OCI-LY3 (cell line): ENCODE data around the gene SERBP1.

Experiments used
- H2AFZ ChIP-seq: fragments of 200-600, 300-600 bp; shearing (Covaris generic); 2 replicates; pipeline ENCODE4 v1.6.0; 2014; ENCODE audit warnings: antibody characterized with exemption, low read depth, low read length
- H3K27ac ChIP-seq: fragments of 200-600, 300-600 bp; sonication (generic); 2 replicates; pipeline ENCODE4 v1.5.1; 2014; ENCODE audit warnings: mild to moderate bottlenecking, low read length, moderate library complexity, mixed read lengths
- H3K27me3 ChIP-seq: fragments of 200-600, 300-600 bp; sonication (generic); 2 replicates; pipeline ENCODE4 v1.6.1; 2014; ENCODE audit warnings: low read depth, low read length, mixed read lengths
- H3K36me3 ChIP-seq: fragments of 200-600, 300-600 bp; sonication (generic); replicated peaks from 2 replicates; pipeline ENCODE3; 2014; ENCODE audit warnings: low read depth, low read length, mixed read lengths
- H3K4me1 ChIP-seq: fragments of 300-600, 200-600 bp; sonication (generic); 2 replicates; pipeline ENCODE4 v1.6.1; 2014; ENCODE audit warnings: low read length, mixed read lengths
- H3K4me2 ChIP-seq: fragments of 200-600, 300-600 bp; sonication (generic); 2 replicates; pipeline ENCODE4 v1.6.1; 2014; ENCODE audit warnings: low read length, mixed read lengths
- H3K4me3 ChIP-seq: fragments of 300-600, 200-600 bp; sonication (generic); 2 replicates; pipeline ENCODE4 v1.5.1; 2014; ENCODE audit warnings: antibody characterized with exemption, mild to moderate bottlenecking, low read length, moderate library complexity
- H3K79me2 ChIP-seq: fragments of 300-600, 200-600 bp; shearing (Covaris generic); 2 replicates; pipeline ENCODE4 v1.6.1; 2014; ENCODE audit warnings: mild to moderate bottlenecking, low read length, mixed read lengths
- H3K9ac ChIP-seq: fragments of 300-600, 200-600 bp; shearing (Covaris generic); 2 replicates; pipeline ENCODE4 v1.6.0; 2014; ENCODE audit warnings: mild to moderate bottlenecking, low read length, moderate library complexity
- H3K9me3 ChIP-seq: fragments of 200-600, 300-600 bp; shearing (Covaris generic); 2 replicates; pipeline ENCODE4 v1.6.1; 2014; ENCODE audit warnings: low read length, mixed read lengths; ENCODE audit not compliant: insufficient read depth
- H4K20me1 ChIP-seq: fragments of 200-600, 300-600 bp; sonication (generic); 2 replicates; pipeline ENCODE4 v1.6.1; 2016; ENCODE audit warnings: low read length, mixed read lengths; ENCODE audit not compliant: insufficient read depth
- EZH2phosphoT487 ChIP-seq: fragments of 200-600 bp; shearing (Covaris generic); IDR thresholded peaks from 2 replicates; pipeline ENCODE4 v1.6.1; 2018; ENCODE audit warnings: antibody characterized with exemption, mixed run types, low read depth
- TF ChIP-seq, protein P1 (sequence below): fragments of 200-600, 300-600 bp; sonication (generic); IDR thresholded peaks from 2 replicates; pipeline ENCODE4 v1.5.1; 2014; ENCODE audit warnings: antibody characterized with exemption, low read length, low read depth

Gene SERBP1

DNA sequence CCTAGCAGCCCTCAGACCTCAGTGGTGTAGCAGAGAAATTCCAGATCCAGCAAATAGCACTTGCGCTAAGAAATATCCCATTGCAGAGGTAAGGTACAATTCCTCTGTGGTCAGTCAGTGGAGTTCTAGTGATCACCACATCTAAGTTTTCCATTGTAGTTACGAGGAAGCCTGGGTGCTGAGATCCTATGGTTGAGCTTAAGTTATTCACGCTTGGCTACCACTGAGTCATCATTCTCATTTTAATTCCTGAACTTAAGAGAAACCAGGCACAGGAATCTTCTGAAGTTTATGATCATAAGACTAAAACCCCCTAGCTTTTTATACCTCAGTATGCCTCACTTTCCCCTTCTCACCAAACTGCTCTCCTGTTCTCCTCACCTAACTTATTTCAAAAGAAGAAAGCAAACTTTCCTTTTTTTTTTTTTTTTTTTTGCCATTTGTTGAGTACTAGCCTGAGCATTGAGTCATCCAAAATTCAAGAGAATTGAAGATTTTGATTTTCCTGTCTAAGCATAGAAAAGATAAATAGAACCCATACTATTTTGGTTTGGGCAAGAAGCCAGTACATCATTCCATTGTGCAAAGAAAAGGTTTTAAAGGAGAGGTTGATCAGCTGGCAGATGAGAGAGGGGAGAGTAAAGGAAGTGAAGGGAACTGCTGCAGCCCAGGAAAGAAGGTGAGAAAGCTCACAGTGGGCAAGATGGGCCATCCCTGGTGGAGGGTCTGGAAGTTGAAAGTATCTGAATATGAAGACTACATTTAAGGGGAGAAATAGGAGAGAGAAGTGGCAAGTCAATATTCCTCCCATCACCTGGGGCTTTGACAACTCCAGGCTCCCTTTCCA, 39.9 kb downstream of the SERBP1 start:
- H2AFZ ChIP-seq, result no peak overlapping the region
- H4K20me1 ChIP-seq, result no peaks in the 10 kb centered on the region
- H3K4me2 ChIP-seq, result no peak overlapping the region
- H3K9ac ChIP-seq, result no peak overlapping the region
- no peaks in the 10 kb centered on the region for H3K79me2 ChIP-seq
- peaks cover 32% of the 10 kb centered on the region for H3K36me3 ChIP-seq
- no peaks in the 10 kb centered on the region for H3K27me3 ChIP-seq
- TF ChIP-seq, protein P1, sequence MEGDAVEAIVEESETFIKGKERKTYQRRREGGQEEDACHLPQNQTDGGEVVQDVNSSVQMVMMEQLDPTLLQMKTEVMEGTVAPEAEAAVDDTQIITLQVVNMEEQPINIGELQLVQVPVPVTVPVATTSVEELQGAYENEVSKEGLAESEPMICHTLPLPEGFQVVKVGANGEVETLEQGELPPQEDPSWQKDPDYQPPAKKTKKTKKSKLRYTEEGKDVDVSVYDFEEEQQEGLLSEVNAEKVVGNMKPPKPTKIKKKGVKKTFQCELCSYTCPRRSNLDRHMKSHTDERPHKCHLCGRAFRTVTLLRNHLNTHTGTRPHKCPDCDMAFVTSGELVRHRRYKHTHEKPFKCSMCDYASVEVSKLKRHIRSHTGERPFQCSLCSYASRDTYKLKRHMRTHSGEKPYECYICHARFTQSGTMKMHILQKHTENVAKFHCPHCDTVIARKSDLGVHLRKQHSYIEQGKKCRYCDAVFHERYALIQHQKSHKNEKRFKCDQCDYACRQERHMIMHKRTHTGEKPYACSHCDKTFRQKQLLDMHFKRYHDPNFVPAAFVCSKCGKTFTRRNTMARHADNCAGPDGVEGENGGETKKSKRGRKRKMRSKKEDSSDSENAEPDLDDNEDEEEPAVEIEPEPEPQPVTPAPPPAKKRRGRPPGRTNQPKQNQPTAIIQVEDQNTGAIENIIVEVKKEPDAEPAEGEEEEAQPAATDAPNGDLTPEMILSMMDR, result no peak
- no peak for TF ChIP-seq EZH2phosphoT487
- no peak overlapping the region for H3K27ac ChIP-seq
- peaks cover 4% of the 10 kb centered on the region; the same call in 1 of the 2 replicates for H3K9me3 ChIP-seq
- no peaks in the 10 kb centered on the region for H3K4me1 ChIP-seq
- no peak overlapping the region for H3K4me3 ChIP-seq

DNA sequence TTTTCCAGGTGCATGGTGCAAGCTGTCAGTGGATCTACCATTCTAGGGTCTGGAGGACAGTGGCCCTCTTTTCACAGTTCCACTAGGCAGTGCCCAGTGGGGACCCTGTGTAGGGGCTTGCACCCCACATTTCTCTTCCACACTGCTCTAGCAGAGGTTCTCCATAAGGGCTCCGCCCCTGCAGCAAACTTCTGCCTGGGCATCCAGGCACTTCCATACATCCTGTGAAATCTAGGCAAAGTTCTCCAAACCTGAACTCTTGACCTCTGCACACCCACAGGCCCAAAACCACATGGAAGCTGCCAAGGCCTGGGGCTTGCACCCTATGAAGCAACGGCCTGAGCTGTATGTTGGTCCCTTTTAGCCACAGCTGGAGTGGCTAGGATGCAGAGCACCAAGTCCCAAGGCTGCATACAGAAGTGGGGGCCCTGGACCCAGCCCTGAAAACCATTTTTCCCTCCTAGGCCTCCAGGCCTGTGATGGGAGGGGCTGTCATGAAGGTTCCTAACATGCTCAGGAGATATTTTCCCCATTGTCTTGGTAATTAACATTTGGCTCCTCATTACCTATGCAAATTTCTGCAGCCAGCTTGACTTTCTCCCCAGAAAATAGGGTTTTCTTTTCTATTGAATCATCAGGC, 46.1 kb downstream of the SERBP1 start:
- Histone ChIP-seq H3K4me2 (no peak overlapping the region), H3K4me3 (no peak overlapping the region), H3K27me3 (no peaks in the 10 kb centered on the region), H2AFZ (no peak overlapping the region), H3K36me3 (peaks cover 19% of the 10 kb centered on the region), H3K79me2 (no peaks in the 10 kb centered on the region), H3K9ac (no peak overlapping the region), H4K20me1 (no peaks in the 10 kb centered on the region), H3K9me3 (peaks cover 4% of the 10 kb centered on the region; the same call in 1 of the 2 replicates), H3K27ac (no peak overlapping the region), H3K4me1 (no peaks in the 10 kb centered on the region)
- TF ChIP-seq, protein P1, result no peak
- no peak for TF ChIP-seq EZH2phosphoT487

DNA sequence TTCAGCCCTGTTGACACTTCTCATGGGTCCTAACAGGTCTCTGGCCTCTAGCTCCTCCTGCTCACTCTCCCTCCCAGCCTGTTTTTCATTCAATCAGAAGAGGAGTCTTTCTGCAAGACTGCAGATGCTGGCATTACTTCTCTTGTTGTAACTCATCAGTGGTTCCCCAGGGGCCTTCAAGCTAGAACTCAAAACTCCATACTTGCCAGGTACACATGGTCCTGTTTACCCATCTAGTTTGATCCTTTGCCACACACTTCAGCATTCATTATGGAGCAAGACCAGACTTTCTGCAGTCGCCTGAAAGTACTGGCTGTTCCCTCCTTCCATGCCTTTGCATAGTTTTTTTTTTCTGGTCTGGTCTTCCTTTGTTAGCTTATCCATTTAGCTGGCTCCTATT, 47.9 kb downstream of the SERBP1 start:
- Histone ChIP-seq H3K9me3 (peaks cover 4% of the 10 kb centered on the region; the same call in 1 of the 2 replicates), H3K27ac (no peak overlapping the region), H3K4me2 (no peak overlapping the region), H3K4me1 (no peaks in the 10 kb centered on the region), H2AFZ (no peak overlapping the region), H3K4me3 (no peak overlapping the region), H3K79me2 (no peaks in the 10 kb centered on the region), H3K27me3 (no peaks in the 10 kb centered on the region), H4K20me1 (no peaks in the 10 kb centered on the region), H3K9ac (no peak overlapping the region), H3K36me3 (peaks cover 13% of the 10 kb centered on the region)
- TF ChIP-seq, protein P1, result no peak
- no peak for TF ChIP-seq EZH2phosphoT487

DNA sequence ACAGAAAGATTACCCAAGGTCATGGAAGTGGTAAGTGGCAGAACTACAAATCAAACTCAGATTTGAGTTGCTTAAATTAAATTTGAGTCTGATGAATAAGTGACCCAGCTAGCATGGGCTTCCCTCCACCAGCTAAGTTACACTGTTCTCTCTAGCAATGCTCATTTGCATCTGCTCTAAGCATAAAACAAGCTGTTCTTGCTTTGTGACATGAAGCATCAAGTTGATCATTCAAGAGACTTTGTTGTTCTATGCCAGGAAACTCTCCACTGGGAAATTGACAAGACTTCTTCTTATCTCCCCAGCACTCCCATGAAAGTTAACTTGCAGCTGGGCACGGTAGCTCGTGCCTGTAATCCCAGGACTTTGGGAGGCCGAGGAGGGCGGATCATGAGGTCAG, 49.0 kb downstream of the SERBP1 start:
- no peak overlapping the region for H3K4me3 ChIP-seq
- no peak overlapping the region for H3K9ac ChIP-seq
- H4K20me1 ChIP-seq, result no peaks in the 10 kb centered on the region
- peaks cover 4% of the 10 kb centered on the region; the same call in 1 of the 2 replicates for H3K9me3 ChIP-seq
- H2AFZ ChIP-seq, result no peak overlapping the region
- H3K27ac ChIP-seq, result no peak overlapping the region
- peaks cover 9% of the 10 kb centered on the region for H3K36me3 ChIP-seq
- no peak overlapping the region for H3K4me2 ChIP-seq
- no peaks in the 10 kb centered on the region for H3K4me1 ChIP-seq
- no peaks in the 10 kb centered on the region for H3K79me2 ChIP-seq
- TF ChIP-seq EZH2phosphoT487, result no peak
- TF ChIP-seq, protein P1, result no peak
- H3K27me3 ChIP-seq, result no peaks in the 10 kb centered on the region
